Fibroblast of lung (primary cell): ENCODE results near the gene FAM180A.

Source experiments
- EZH2 ChIP-seq: IDR thresholded peaks from 2 replicates; pipeline ENCODE4 v1.5.1; 2012; ENCODE audit warnings: low read length, control low read depth, mild to moderate bottlenecking; ENCODE audit errors: missing control alignments
- TF ChIP-seq, protein P1 (sequence below), 2 donors: IDR thresholded peaks in 1 of 2; conservative IDR thresholded peaks in 1 of 2; 1 replicate in 1 of 2; 2 replicates in 1 of 2; pipeline ENCODE4 v1.5.1; 2011 to 2012; ENCODE audit warnings: low read length in 2 of 2, control low read depth in 1 of 2, inconsistent platforms in 1 of 2, low read depth in 1 of 2, mild to moderate bottlenecking in 1 of 2

DNA sequence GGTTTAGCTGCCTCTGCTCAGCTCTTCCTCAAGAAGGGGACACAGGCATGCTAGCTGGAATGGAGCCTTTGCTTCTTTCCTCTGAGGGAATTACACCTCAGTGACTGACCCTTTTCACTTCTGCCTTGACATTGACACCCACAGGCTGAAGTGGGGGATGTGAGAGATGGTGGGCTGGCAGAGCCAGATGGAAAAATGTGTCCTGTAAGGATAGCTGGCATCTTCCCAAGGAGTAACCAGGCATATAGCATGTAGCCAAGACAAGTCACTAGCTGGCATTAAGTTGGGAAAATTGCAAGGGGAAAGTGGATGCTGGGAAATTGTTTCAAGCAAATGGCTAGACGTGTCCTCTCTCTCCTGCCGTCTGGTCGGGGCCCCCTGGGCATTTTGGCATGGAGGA lies 66.4 kb downstream of the FAM180A start:
- TF ChIP-seq, protein P1, sequence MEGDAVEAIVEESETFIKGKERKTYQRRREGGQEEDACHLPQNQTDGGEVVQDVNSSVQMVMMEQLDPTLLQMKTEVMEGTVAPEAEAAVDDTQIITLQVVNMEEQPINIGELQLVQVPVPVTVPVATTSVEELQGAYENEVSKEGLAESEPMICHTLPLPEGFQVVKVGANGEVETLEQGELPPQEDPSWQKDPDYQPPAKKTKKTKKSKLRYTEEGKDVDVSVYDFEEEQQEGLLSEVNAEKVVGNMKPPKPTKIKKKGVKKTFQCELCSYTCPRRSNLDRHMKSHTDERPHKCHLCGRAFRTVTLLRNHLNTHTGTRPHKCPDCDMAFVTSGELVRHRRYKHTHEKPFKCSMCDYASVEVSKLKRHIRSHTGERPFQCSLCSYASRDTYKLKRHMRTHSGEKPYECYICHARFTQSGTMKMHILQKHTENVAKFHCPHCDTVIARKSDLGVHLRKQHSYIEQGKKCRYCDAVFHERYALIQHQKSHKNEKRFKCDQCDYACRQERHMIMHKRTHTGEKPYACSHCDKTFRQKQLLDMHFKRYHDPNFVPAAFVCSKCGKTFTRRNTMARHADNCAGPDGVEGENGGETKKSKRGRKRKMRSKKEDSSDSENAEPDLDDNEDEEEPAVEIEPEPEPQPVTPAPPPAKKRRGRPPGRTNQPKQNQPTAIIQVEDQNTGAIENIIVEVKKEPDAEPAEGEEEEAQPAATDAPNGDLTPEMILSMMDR (conservative IDR thresholded peaks at IDR 0.05 in 1 of 2, IDR thresholded peaks at IDR 0.05 in 1 of 2; ENCODE audit: low read depth in 1 of 2, low read length in 2 of 2) = no peak
- no peak for TF ChIP-seq EZH2
